Right atrium auricular region (tissue), 2 donors: Measurements from ENCODE around the gene DLL4. TPM values are rescaled to one million over a fixed set of nuclear protein-coding genes. Genes with fewer than 3 reads are reported as not detected.

Experiments
- DNase-seq: peaks from one replicate; pipeline ENCODE4 v3.0.0-alpha.2; 2019; ENCODE audit warnings: low spot score
- H3K27ac ChIP-seq, 2 donors: fragments of 200-600 bp; sonication (generic); 1 replicate in 1 of 2; 2 replicates in 1 of 2; pipeline ENCODE4 v1.5.1; 2016 to 2019
- H3K27me3 ChIP-seq, 2 donors: fragments of 200-600 bp; sonication (generic); one replicate each; pipeline versions ENCODE4 v1.5.1 to v1.6.0; 2017 to 2019
- H3K36me3 ChIP-seq: fragments of 200-600 bp; sonication (generic); one replicate; pipeline ENCODE4 v1.5.1; 2016
- H3K4me1 ChIP-seq, 2 donors: fragments of 200-600 bp; sonication (generic); one replicate each; pipeline versions ENCODE4 v1.5.1 to v1.6.0; 2017 to 2019
- H3K4me3 ChIP-seq, 2 donors: fragments of 200-600 bp; sonication (generic); 1 replicate in 1 of 2; 2 replicates in 1 of 2; pipeline ENCODE4 v1.5.1; 2017 to 2019; ENCODE audit warnings: mild to moderate bottlenecking in 1 of 2, moderate library complexity in 1 of 2
- H3K9me3 ChIP-seq, 2 donors: fragments of 200-600 bp; sonication (generic); one replicate each; pipeline ENCODE4 v1.5.1; 2019
- CTCF ChIP-seq, 2 donors: fragments of 200-600 bp; sonication (generic); IDR thresholded peaks; one replicate each; pipeline ENCODE4 v1.5.1; 2019; ENCODE audit warnings: antibody characterized with exemption in 2 of 2
- total RNA-seq, 2 donors: library from RNA; depleted of rRNA; stranded (reverse); fragments of >200 nt; gene quantifications; one replicate each; pipeline ENCODE4 v1.1.0, GENCODE V29; 2016

Gene DLL4
- total RNA-seq, 2 donors from 2014 or later, result 7.5 to 9.8 TPM

DNA sequence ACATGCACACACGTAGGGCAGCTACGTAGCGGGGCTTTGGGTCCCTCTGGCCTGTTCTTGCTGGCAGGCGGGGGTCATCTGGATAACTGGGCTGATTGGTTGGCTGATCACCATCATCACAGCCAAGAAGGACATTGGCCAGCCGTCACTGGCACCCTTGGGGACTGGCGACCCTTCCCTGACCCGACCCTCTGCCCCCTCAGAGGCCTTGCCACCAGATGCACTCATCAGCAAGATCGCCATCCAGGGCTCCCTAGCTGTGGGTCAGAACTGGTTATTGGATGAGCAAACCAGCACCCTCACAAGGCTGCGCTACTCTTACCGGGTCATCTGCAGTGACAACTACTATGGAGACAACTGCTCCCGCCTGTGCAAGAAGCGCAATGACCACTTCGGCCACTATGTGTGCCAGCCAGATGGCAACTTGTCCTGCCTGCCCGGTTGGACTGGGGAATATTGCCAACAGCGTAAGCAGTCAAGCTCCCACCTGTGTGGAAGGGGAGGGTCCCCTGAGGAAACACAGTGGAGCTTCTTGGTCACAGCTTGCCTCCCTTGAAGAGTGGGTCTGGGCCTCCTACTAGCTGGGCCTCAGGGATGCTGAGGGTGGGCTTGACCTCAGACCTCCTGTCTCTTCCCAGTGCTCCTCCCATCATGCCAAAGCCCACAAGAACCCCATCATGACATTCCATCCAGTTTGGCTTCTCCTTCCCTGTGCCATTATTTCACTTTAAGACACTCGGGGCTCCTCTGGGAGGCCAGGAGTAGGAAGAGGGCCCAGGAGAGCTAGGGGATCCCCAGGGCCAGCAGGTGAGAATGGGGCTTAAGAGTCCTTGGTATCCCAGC lies 2.4 kb downstream of the DLL4 start:
- no peak for TF ChIP-seq CTCF (IDR thresholded peaks at IDR 0.05)
- Histone ChIP-seq H3K4me1 (peaks cover 0 to 81% of the 10 kb centered on the region in 2 donors), H3K9me3 (no peaks in the 10 kb centered on the region), H3K27me3 (peaks cover 13 to 18% of the 10 kb centered on the region in 2 donors), H3K4me3 (peak overlapping the region; percentile 47 to 64), H3K27ac (peak overlapping the region; percentile 33 to 62), H3K36me3 (no peaks in the 10 kb centered on the region)
- no peak for DNase-seq

- H3K27ac ChIP-seq, result peak overlapping the region in 1 of 2 donors; percentile 62
- TF ChIP-seq CTCF (IDR thresholded peaks at IDR 0.05), result no peak
- peaks cover 0 to 81% of the 10 kb centered on the region in 2 donors for H3K4me1 ChIP-seq
- H3K9me3 ChIP-seq, result no peaks in the 10 kb centered on the region
- no peaks in the 10 kb centered on the region for H3K36me3 ChIP-seq
- H3K4me3 ChIP-seq, result peak overlapping the region in 1 of 2 donors; percentile 64
- H3K27me3 ChIP-seq, result peaks cover 13 to 18% of the 10 kb centered on the region in 2 donors
- DNase-seq, result no peak
Measured at GRCh38 chr15:40932156-40932555, 3.0 kb downstream of the DLL4 start.

DNA sequence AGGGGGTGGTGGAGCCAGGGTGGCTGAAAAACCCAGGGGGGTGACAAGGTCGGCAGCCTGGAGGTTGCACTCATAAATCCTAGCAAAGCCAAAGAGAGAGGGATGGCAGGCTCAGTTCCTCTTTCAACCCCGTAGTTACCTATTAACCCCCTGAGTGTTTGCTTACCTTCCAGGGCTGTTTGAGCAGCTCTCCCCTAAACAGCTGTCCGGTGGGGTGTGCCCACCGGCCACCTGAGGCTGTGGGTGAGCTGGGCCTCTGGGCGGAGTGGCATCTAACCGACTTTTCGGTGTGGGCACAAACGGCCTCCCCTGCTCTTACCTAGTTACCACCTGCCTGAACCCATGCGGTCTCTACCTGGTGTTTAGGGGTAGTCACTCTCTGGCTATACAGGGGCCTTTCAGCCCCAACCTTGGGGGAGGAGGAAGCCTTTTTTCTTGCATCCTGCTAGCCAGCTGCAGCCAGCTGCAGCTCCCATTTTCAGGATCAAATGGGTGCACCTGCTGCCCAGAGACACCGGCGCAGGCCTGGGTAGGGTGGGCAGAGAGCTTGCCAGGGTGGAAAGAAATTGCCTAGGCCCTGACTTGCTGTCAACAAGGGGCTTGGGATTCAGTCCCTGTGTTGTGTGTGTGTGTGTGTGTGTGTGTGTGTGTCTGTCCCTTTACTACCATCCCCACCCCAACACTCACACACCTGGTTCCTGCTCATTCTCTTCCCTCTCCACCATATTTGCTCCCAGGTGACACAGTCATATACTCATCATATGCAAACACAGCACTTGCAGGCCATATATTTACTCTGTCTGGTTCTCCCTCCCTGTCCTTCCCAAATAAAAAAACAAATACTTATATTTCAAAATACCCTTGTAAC lies 3.7 kb downstream of the DLL4 start:
- Histone ChIP-seq H3K27me3 (peaks cover 12 to 13% of the 10 kb centered on the region in 2 donors), H3K27ac (peak overlapping the region in 1 of 2 donors; percentile 62), H3K4me1 (peaks cover 0 to 81% of the 10 kb centered on the region in 2 donors), H3K4me3 (peak overlapping the region in 1 of 2 donors; percentile 64), H3K36me3 (no peaks in the 10 kb centered on the region), H3K9me3 (no peaks in the 10 kb centered on the region)
- TF ChIP-seq CTCF (IDR thresholded peaks at IDR 0.05), result no peak
- no peak for DNase-seq

- Histone ChIP-seq H3K36me3 (no peaks in the 10 kb centered on the region), H3K27me3 (peaks cover 6 to 8% of the 10 kb centered on the region in 2 donors), H3K27ac (no peak overlapping the region), H3K4me3 (no peak overlapping the region), H3K4me1 (peaks cover 0 to 81% of the 10 kb centered on the region in 2 donors), H3K9me3 (no peaks in the 10 kb centered on the region)
- TF ChIP-seq CTCF (IDR thresholded peaks at IDR 0.05), result no peak
- DNase-seq, result no peak
Measured at GRCh38 chr15:40933517-40933902, 4.4 kb downstream of the DLL4 start.

DNA sequence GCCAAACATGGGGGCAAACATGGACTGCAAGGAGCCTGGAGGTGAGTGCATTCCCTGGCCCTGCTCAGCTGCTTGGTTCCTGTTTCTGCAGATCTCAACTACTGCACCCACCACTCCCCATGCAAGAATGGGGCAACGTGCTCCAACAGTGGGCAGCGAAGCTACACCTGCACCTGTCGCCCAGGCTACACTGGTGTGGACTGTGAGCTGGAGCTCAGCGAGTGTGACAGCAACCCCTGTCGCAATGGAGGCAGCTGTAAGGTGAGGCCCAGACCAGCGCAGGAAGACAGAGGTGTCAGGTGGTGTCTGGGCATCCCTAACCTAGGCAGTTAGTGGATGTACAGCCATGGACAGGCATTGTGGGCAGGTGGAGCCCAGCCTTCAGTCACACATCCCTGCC lies 5.3 kb downstream of the DLL4 start:
- H3K4me1 ChIP-seq, result peaks cover 0 to 79% of the 10 kb centered on the region in 2 donors
- no peaks in the 10 kb centered on the region for H3K9me3 ChIP-seq
- no peak for DNase-seq
- H3K36me3 ChIP-seq, result no peaks in the 10 kb centered on the region
- peaks cover 0 to under 1% of the 10 kb centered on the region in 2 donors for H3K27me3 ChIP-seq
- TF ChIP-seq CTCF (IDR thresholded peaks at IDR 0.05), result no peak
- H3K27ac ChIP-seq, result no peak overlapping the region
- no peak overlapping the region for H3K4me3 ChIP-seq
